SK-MEL-5 (cell line): ENCODE results near the gene CAMTA1. TPM values are rescaled to one million over a fixed set of nuclear protein-coding genes. Genes with fewer than 3 reads are reported as not detected.

Source experiments
- DNase-seq: peaks from one replicate; pipeline ENCODE4 v3.0.0-alpha.2; 2016; ENCODE audit warnings: low read depth, low spot score
- in situ Hi-C: cut with HindIII; loops from 2 replicates; pipeline ENCODE4 v1.10.0; 2016; ENCODE audit warnings: low sequenced_read_pairs, high pct_unique_total_duplicates, low pct_unique_long_range_greater_than_20kb
- total RNA-seq: library from RNA; depleted of rRNA; stranded (reverse); fragments of >200 nt; shearing (Covaris generic); gene quantifications from 2 replicates; pipeline ENCODE4 v1.2.3, GENCODE V29; 2014

Gene CAMTA1
- total RNA-seq, 1 experiment from 2014 or later = 47.4 TPM

- DNase-seq = no peak
- in situ Hi-C loops = no loop called here
These were observed 315.2 kb downstream of the CAMTA1 start for GRCh38 chr1:7100479-7100878.

- no peak for DNase-seq
- in situ Hi-C loops = no loop called here
These were observed 315.9 kb downstream of the CAMTA1 start for GRCh38 chr1:7101187-7101586.

- no peak for DNase-seq
- in situ Hi-C loops = no loop called here
These were observed 318.1 kb downstream of the CAMTA1 start for GRCh38 chr1:7103361-7103782.

- in situ Hi-C loops = no loop called here
- DNase-seq = no peak
These were observed 318.6 kb downstream of the CAMTA1 start for GRCh38 chr1:7103874-7104273.

GRCh38 chr1:7104339-7104738 is 319.1 kb downstream of the CAMTA1 start:
- DNase-seq = no peak
- in situ Hi-C loops = no loop called here

GRCh38 chr1:7105269-7105668 is 320.0 kb downstream of the CAMTA1 start:
- no peak for DNase-seq
- in situ Hi-C loops = no loop called here

GRCh38 chr1:7106442-7107108 is 321.3 kb downstream of the CAMTA1 start:
- no peak for DNase-seq
- in situ Hi-C loops = no loop called here

- in situ Hi-C loops = no loop called here
- no peak for DNase-seq
These were observed 322.0 kb downstream of the CAMTA1 start for GRCh38 chr1:7107109-7107830.

- no peak for DNase-seq
- in situ Hi-C loops = no loop called here
These were observed 323.0 kb downstream of the CAMTA1 start for GRCh38 chr1:7108251-7108650.

- in situ Hi-C loops = no loop called here
- no peak for DNase-seq
These were observed 324.6 kb downstream of the CAMTA1 start for GRCh38 chr1:7109901-7110300.

- in situ Hi-C loops = no loop called here
- DNase-seq = no peak
These were observed 325.1 kb downstream of the CAMTA1 start for GRCh38 chr1:7110321-7110720.

- peak; percentile 27 for DNase-seq
- in situ Hi-C loops = no loop called here
These were observed 326.6 kb downstream of the CAMTA1 start for GRCh38 chr1:7111853-7112252.

GRCh38 chr1:7113136-7113535 is 327.9 kb downstream of the CAMTA1 start:
- DNase-seq = no peak

GRCh38 chr1:7113822-7114221 is 328.6 kb downstream of the CAMTA1 start:
- in situ Hi-C loops = no loop called here

More at GRCh38 chr1:7113136-7113535, 327.9 kb downstream of the CAMTA1 start:
- in situ Hi-C loops = no loop called here

GRCh38 chr1:7116001-7116400 is 330.7 kb downstream of the CAMTA1 start:
- DNase-seq = no peak

More at GRCh38 chr1:7113822-7114221, 328.6 kb downstream of the CAMTA1 start:
- DNase-seq = no peak

GRCh38 chr1:7117399-7118281 is 332.4 kb downstream of the CAMTA1 start:
- in situ Hi-C loops = no loop called here
- DNase-seq = peak; percentile 80

More at GRCh38 chr1:7116001-7116400, 330.7 kb downstream of the CAMTA1 start:
- in situ Hi-C loops = no loop called here

GRCh38 chr1:7119156-7119555 is 333.9 kb downstream of the CAMTA1 start:
- in situ Hi-C loops = no loop called here
- DNase-seq = no peak
